ENCODE data around the gene TENT5C. TPM values are rescaled to one million over a fixed set of nuclear protein-coding genes. Genes with fewer than 3 reads are reported as not detected.

TENT5C gene
- total and polyA plus RNA-seq, 9 of the 15 experiments (the other 6 are each of a cell fraction or from before 2014, with no cell fraction given) = 1.8 to 7.7 (median 4.0) TPM

- TF ChIP-seq FOXA3 (CRISPR knock-in tag; conservative IDR thresholded peaks at IDR 0.05 in 1 of 2, IDR thresholded peaks at IDR 0.05 in 1 of 2) = peak; percentile 69 to 98
- no peak for TF ChIP-seq FOXP1 (CRISPR knock-in tag; IDR thresholded peaks at IDR 0.05)
- no peak for TF ChIP-seq ARID2 (IDR thresholded peaks at IDR 0.05)
- TF ChIP-seq, protein P1, sequence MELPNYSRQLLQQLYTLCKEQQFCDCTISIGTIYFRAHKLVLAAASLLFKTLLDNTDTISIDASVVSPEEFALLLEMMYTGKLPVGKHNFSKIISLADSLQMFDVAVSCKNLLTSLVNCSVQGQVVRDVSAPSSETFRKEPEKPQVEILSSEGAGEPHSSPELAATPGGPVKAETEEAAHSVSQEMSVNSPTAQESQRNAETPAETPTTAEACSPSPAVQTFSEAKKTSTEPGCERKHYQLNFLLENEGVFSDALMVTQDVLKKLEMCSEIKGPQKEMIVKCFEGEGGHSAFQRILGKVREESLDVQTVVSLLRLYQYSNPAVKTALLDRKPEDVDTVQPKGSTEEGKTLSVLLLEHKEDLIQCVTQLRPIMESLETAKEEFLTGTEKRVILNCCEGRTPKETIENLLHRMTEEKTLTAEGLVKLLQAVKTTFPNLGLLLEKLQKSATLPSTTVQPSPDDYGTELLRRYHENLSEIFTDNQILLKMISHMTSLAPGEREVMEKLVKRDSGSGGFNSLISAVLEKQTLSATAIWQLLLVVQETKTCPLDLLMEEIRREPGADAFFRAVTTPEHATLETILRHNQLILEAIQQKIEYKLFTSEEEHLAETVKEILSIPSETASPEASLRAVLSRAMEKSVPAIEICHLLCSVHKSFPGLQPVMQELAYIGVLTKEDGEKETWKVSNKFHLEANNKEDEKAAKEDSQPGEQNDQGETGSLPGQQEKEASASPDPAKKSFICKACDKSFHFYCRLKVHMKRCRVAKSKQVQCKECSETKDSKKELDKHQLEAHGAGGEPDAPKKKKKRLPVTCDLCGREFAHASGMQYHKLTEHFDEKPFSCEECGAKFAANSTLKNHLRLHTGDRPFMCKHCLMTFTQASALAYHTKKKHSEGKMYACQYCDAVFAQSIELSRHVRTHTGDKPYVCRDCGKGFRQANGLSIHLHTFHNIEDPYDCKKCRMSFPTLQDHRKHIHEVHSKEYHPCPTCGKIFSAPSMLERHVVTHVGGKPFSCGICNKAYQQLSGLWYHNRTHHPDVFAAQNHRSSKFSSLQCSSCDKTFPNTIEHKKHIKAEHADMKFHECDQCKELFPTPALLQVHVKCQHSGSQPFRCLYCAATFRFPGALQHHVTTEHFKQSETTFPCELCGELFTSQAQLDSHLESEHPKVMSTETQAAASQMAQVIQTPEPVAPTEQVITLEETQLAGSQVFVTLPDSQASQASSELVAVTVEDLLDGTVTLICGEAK (IDR thresholded peaks at IDR 0.05) = no peak
- TF ChIP-seq, protein P1 (CRISPR knock-in tag; IDR thresholded peaks at IDR 0.05) = no peak
- peak in 1 of 2 experiments; percentile 47; a peak in 3 of 4 replicates for TF ChIP-seq FOXK2 (conservative IDR thresholded peaks at IDR 0.05 in 1 of 2, IDR thresholded peaks at IDR 0.05 in 1 of 2; ENCODE audit: low read depth in 2 of 2)
- TF ChIP-seq SMAD1 (IDR thresholded peaks at IDR 0.05; ENCODE audit: low read depth, low read length, partially characterized antibody) = no peak
- no peak for TF ChIP-seq SLC30A9 (CRISPR knock-in tag; IDR thresholded peaks at IDR 0.05)
- no peak for TF ChIP-seq E2F1 (CRISPR knock-in tag; IDR thresholded peaks at IDR 0.05)
- TF ChIP-seq ARHGAP35 (IDR thresholded peaks at IDR 0.05; ENCODE audit: partially characterized antibody) = peak; percentile 13
- no peak for TF ChIP-seq ZNF436 (CRISPR knock-in tag; IDR thresholded peaks at IDR 0.05)
- TF ChIP-seq COPS2 (conservative IDR thresholded peaks at IDR 0.05) = no peak
- TF ChIP-seq MCM7 (IDR thresholded peaks at IDR 0.05) = no peak
- no peak for TF ChIP-seq ZNF280A (IDR thresholded peaks at IDR 0.05; ENCODE audit: low read depth, partially characterized antibody)
- TF ChIP-seq ZNF699 (CRISPR knock-in tag; IDR thresholded peaks at IDR 0.05; ENCODE audit: insufficient replicate concordance) = no peak
- TF ChIP-seq RUNX1 (IDR thresholded peaks at IDR 0.05; ENCODE audit: low read depth) = peak; percentile 93
- no peak for TF ChIP-seq HNRNPUL1 (IDR thresholded peaks at IDR 0.05; ENCODE audit: low read length)
Measured at GRCh38 chr1:117613249-117613968, 7.6 kb downstream of the TENT5C start (continued).

Data from K562 (cell line).